Heart left ventricle (tissue), 13 donors: ENCODE results near the gene PFKFB2.

Experiments
- CTCF ChIP-seq, 12 donors: fragments of 200-600 bp; sonication (generic) in 4 of 12; IDR thresholded peaks; one replicate each; pipeline versions ENCODE4 v1.5.0 to v1.8.0; 2018 to 2022; ENCODE audit warnings: antibody characterized with exemption in 12 of 12, mild to moderate bottlenecking in 5 of 12
- POLR2A ChIP-seq, 2 donors: fragments of 450-650 bp; IDR thresholded peaks; one replicate each; pipeline ENCODE4 v1.6.1; 2017; ENCODE audit warnings: antibody characterized with exemption in 2 of 2, mild to moderate bottlenecking in 2 of 2, moderate library complexity in 2 of 2
- donor health status: ischemic (EF 13 %, LVEDD 7.1; RV severe dilation, severe dysfunction).
- donor health status: DM: no; HTN: yes; CAD: no.
- donor health status: DM: no; HTN: no; CAD: no.
- donor health status: ischemic (EF 25% LVEDD 6.9; RV normal size, moderate dysfunction).
- donor health status: ischemic (EF 25% LVEDD 5.7; RV mildly dilated, moderate dysfunction).
- donor health status: ischemic (EF 35%, LVEDD 5.7; RV mildly dilated, moderate dysfunction).
- donor health status: nonischemic (EF 11% LVEDD 7.7; RV severe dilation, severe dysfunction).
- donor health status: DM: yes; HTN: yes; CAD: no.
- donor health status: PGD.
- donor health status: ischemic (EF 29% LVEDD 5.4; RV normal size, mild dysfunction).
- donor health status: nonischemic (EF 23%, LVEDD 6.1; RV moderate dilation, normal function).

GRCh38 chr1:207102146-207102545, 49.1 kb downstream of the PFKFB2 start:
- TF ChIP-seq POLR2A (IDR thresholded peaks at IDR 0.05) (no peak), CTCF (IDR thresholded peaks at IDR 0.05) (no peak)
